OCI-LY3 (cell line): ENCODE results near the gene PM20D1.

Source experiments
- EZH2phosphoT487 ChIP-seq: fragments of 200-600 bp; shearing (Covaris generic); IDR thresholded peaks from 2 replicates; pipeline ENCODE4 v1.6.1; 2018; ENCODE audit warnings: antibody characterized with exemption, mixed run types, low read depth
- TF ChIP-seq, protein P1 (sequence below): fragments of 200-600, 300-600 bp; sonication (generic); IDR thresholded peaks from 2 replicates; pipeline ENCODE4 v1.5.1; 2014; ENCODE audit warnings: antibody characterized with exemption, low read length, low read depth

- TF ChIP-seq, protein P1, sequence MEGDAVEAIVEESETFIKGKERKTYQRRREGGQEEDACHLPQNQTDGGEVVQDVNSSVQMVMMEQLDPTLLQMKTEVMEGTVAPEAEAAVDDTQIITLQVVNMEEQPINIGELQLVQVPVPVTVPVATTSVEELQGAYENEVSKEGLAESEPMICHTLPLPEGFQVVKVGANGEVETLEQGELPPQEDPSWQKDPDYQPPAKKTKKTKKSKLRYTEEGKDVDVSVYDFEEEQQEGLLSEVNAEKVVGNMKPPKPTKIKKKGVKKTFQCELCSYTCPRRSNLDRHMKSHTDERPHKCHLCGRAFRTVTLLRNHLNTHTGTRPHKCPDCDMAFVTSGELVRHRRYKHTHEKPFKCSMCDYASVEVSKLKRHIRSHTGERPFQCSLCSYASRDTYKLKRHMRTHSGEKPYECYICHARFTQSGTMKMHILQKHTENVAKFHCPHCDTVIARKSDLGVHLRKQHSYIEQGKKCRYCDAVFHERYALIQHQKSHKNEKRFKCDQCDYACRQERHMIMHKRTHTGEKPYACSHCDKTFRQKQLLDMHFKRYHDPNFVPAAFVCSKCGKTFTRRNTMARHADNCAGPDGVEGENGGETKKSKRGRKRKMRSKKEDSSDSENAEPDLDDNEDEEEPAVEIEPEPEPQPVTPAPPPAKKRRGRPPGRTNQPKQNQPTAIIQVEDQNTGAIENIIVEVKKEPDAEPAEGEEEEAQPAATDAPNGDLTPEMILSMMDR, result peak; percentile 32
- TF ChIP-seq EZH2phosphoT487, result no peak
Observed at GRCh38 chr1:205827623-205828022, 22.3 kb downstream of the PM20D1 start.
